NCI-H146 treated with DMSO at 0.1 percent for 48 hours (cell line): Measurements from ENCODE around the gene TRAK1.

ENCODE experiments used
- DNase-seq: peaks from one replicate; lab custom pipeline; 2025; ENCODE audit not compliant: unreplicated experiment; lab: John Stamatoyannopoulos, UW

Gene TRAK1

DNA sequence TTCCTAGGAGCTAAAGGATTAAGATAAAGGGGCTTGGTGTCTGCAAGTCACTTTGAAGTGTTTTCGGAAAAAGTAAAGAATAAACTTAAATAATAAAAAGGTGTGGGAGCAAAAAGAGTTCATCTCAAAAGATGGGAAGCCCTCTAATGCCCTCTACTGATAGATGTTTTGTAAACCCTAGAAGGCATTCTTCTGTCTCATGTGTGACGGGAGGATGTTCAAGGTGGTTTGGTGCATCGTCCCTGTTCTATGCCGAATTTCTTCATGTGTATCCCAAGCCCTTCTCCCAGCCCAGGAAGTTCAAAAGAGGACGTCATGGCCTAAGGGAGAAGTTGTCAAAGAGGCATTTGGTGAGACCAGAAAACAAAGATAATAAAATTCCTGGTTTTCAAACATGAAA, 137.6 kb downstream of the TRAK1 start:
- no peak for DNase-seq

DNA sequence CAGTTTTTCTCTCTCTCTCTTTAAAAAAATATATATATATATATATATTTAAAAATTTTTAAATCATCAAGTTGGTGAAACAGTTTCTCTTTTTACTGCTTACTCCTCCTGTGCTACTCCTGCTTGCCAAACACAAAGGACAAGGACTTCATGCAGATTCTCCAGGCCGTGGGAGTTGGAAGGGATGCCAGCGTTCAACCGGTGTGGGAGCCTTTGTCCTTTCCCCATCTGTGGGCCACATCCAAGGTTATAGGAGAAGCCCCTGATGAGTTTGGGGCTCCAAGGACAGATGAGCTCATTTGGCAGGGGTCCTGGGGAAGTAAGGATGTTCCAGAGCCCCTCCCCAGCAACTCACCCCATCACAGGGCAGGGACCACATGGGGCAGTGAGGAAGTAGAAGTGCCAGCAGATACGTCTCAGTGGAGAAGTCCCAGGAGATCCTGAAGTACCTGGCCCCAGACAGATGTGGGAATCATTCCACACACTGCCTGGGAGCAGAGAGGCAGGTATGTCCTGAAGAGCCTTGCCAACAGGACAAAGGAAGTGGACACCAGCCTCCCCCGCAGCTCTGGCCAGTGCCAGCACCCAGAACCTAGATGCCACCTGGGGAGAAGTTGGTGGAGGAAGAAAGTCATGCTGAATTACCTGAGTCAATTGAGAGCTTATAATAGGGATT, 138.2 kb downstream of the TRAK1 start:
- no peak for DNase-seq

DNA sequence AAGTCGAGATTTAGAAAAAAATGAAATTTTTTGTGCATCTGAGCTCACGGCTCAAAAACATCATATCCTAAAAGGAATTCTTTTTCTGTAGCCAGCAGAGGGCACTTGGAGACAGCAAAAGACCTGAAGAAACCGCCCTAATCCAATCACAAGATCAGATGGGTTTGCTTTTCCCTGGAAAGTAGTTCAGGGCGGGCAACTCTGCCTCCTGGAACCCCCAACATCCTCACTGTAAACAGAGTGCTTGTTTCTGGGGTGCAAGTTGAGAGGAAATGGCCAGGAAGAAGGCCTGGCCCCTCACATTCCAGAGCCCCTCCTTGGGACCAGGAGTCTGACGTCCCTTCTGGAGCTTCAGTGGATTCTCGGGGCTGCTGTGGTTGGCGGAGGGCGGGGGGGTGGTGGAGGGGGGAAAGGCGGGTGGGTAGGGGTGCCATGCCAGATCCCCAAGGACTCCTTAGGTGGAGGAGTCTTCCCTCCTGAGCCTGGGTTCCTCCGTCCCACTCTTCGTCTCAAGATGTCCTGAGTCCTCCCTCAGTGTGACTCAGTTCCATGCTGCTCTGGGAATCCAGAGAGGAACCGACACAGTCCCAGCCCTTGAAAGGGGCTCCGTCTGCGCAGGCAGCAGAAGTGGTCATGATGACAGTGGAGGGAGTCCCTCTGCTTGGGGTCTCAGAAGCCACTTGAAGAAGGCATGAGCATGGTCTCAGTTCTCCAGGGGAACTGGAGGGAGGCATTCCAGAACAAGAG, 139.0 kb downstream of the TRAK1 start:
- no peak for DNase-seq

DNA sequence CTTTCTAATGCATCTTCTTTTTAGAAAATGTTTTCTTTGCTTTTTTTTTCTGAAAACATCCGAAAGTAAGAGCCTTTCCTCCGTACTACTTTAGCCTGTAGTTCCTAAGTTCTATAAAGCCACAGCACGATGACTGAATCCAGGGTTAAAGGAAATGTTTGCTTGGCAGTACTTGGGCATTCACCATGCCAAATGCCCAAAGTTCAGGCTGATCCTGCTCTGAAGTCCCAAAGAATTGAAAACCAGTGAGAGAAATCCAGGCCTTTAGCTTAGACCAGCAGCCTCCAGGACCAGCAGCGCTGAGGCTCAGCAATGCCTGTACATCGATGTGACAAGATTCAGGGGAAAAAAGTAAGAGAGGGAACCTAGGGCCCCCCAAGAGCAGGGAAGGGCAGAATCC, 139.7 kb downstream of the TRAK1 start:
- DNase-seq: no peak

DNA sequence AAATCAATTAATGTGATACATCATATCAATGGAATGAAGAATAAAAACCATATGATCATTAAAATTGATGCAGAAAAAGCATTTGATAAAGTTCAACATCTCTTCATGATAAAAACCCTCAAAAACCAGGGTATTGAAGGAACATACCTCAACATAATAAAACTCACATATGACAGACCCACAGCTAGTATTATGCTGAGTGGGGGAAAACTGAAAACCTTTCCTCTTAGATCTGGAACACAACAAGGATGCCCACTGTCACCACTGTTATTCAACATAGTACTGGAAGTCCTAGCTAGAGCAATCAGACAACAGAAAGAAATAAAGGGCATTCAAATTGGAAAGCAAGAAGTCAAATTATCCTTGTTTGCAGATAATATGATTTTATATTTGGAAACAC, 144.4 kb downstream of the TRAK1 start:
- no peak for DNase-seq

DNA sequence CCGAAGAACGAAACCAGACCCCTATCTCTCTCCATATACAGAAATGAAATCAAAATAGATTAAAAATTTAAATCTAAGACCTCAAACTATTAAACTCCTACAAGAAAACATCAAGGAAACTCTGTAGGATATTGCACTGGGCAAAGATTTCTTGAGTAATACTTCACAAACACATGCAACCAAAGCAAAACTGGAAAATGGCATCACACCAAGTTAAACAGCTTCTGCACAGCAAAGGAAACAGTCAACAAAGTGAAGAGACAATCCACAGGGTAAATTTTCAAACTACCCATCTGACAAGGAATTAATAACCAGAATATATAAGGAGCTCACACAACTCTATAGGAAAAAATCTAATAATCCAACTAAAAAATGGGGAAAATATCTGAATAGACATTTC, 145.5 kb downstream of the TRAK1 start:
- DNase-seq: no peak

DNA sequence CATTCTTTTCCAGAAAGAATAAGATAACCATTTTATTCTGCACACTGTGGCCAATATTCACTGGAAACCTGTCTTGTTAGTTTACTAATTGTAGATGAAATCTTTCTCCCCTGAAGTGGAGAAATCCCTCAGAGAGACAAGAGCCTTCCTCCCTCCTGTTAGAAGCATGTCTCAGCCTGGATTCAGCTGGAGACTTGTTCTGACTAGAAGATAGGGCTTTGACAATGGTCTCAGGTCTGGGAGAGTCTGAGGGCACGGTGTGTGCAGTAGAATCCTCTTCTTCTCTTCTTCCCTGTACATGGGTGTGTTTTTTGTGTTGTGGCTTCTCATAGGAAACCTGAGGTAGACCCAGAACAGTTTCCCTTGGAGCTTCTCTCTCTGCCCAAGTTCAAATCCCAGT, 154.9 kb downstream of the TRAK1 start:
- no peak for DNase-seq

DNA sequence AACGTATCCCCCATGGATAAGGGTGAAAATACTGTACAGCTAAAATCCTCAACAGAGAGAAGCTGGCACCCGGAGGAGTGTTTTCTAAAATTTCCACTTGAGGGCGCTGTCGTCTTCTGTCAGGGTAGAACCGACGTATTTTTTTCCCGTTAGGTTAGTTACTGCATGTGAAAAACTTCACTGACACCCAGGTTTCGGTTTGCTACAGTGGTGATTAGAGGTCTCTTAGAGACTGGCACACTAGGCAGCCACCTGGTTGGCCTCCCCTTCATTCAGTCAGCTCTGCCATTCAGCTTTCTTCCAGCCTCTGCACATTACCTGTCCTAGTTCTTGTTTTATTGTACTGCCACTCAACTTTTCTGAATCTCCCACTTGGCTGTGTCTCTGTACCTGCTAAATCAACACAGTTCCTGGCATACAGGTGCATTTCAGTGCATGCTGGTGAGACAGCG, 156.4 kb downstream of the TRAK1 start:
- no peak for DNase-seq

DNA sequence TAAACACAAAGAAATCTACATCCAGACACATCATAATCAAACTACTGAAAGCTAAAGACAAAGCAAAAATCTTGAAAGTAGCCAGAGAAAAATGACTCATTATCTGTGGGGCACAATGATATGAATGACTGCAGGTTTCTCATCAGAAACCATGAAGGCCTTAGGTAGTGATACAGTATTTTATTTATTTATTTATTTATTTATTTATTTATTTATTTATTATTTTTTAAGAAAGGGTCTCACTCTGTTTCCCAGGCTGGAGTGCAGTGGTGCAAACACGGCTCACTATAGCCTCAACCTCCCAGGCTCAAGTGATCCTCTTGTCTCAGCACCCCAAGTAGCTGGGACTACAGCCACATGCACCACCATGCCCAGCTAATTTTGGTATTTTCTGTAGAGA, 159.6 kb downstream of the TRAK1 start:
- DNase-seq: no peak

DNA sequence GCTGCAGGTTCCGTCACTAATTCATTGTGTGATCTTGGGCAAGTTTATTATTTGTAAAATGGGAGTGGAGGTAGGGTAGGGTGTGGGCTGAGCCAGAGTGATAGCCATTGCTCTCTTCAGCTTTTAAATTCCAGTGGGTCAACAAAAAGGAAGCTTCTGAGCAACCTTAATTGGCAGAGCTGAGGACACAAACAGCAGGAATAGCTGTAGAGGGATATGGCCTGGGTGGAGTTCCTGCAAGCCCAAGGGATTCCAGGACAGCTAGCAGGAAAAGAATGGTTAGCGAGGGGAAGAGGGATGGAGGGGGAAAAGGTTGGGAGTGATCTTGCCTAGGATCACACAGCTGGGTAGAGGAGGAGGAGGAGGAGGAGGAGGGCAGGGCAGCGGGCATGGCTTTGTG, 163.4 kb downstream of the TRAK1 start:
- no peak for DNase-seq

DNA sequence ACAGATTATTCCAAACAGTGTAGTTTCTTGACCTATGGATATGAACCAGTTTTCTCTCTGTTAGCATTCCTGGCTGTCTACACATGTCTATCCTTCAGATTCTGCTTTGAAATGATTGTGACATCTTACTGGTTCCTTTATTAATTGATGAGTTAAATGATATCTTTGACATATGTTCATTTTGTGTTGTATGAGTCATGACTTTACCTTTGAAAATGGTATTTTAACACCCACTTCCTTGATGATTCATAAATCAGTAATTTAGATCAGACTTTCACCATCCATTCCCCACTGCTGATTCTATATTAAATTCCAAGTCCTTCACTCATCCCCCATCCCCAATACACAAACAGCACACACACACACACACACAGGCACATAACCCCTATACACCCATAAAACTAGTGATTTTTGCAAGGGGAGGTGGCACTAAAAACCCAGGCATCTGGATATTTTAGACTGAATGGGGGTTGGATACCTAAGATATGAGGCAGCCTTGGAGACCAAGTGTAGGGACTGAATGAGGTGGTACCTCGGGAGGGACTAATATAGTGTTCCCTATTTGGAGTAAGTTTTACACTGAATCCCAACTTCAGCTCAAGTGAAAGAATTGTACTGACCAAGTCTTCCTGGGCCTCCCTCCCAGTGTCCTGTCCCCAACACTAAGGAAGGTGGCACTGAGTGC, 165.1 kb downstream of the TRAK1 start:
- no peak for DNase-seq

DNA sequence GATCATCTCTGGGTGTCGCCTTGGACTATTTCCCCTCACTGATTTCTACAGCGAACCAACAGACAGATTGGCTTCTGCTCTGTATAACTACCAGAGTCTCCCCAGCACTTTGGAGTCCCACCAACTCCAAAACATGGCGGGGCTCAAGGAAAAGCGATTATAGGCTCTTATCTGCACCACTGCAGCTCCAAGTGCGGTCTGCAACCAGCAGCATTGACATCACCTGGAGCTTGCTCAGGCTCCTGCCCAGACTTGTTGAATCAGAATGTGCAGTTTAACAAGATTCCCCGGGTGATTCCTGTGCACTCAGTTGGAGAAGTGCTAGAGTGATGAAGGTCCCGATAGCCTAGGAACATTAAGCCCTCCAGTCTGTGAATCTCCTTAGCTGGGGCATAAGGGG, 165.8 kb downstream of the TRAK1 start:
- DNase-seq: no peak

DNA sequence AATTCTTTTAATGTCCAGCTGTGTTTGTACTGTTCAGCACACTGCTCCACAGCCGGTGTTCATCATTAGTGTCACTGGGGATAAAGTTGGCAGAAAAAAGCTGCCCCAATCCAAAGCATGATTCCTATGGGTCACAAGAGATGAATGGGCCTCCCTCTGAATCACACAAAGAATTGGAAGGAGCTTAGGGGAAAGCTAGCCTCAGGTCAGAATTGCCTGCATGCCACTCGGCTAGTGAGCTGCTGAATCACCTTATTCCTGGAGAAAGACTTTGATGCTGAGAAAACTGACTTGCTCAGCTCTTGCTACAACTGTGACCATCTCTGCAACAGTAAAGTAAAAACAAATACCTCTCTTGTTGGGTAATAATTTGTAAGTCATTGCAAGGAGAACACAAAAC, 171.4 kb downstream of the TRAK1 start:
- no peak for DNase-seq

DNA sequence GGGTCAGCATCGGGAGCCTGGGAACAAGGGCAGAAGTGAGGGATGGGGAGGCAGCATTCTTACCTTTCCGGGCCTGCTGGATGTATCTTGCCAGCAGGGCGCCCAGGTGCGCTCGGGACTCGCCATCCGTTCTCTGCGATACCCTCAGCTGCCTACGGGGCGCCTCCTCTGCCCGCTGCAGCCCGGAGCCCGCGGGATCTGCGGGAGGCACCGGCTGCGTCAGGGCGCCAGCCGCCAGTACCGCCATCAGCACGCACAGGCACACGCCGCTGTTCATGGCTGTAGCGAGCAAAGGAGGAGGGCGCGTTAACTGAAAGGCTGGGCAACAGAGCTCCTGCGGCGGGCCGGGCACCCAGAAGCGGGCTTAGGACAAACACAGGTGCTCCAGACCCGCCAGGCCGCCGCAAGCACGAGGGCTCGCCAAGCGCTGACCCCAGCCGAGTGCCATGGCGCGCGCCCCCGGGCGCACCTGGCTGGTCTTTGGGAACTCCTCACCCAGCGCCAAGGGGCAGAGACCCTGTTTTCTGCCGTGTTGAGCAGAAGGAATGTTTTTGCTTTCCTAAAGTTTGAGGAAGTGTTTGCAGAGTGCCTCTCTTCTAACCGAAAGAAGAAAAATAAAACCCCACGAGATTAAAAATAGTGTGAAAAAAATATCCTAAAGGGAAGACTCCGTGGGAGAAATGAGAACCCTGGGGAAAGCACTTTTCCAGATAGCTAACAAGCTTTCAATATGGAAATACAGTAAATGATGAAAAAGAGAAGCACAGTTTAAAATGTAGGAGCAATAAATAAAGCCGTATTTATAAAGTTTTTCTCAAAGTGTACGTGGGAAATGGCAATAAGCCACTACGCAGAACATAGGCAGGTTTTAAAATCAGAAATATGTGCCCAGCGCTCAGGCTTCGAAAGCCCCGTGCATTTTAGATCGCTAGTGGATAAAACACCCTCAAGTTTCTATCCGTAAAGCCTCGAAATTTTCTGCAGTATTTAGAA, 172.5 kb downstream of the TRAK1 start:
- no peak for DNase-seq

DNA sequence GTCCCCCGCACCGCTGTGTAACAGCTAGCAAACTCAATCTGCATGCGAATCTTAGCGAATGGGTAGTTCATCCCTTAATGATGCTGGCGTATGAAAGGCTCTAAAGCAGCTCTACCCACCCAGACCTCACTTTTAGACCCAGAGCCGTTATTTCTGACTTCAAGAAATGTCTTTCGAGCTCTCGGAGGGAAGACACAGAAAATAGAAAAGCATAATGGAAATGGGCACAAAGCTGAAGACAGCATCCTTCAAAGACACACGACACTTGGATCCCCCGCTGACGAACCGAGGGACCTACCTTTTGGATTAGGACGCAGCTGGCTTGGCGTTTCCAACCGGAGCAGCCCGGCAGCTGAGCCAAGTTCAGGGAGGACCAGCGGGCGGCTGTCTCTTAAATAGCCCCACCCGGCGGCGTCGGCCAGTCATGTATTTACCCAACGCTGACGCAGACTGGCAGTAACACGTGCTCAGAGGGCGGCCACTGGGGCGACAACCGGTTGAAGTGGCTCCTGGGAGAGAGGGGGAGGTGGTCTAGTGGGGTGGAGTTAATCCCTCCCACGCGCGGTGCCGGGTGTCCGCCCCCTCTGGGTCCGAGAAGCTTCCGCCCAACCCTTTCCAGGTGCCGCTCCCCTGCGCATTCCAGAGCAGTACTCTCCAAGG, 173.4 kb downstream of the TRAK1 start:
- no peak for DNase-seq

DNA sequence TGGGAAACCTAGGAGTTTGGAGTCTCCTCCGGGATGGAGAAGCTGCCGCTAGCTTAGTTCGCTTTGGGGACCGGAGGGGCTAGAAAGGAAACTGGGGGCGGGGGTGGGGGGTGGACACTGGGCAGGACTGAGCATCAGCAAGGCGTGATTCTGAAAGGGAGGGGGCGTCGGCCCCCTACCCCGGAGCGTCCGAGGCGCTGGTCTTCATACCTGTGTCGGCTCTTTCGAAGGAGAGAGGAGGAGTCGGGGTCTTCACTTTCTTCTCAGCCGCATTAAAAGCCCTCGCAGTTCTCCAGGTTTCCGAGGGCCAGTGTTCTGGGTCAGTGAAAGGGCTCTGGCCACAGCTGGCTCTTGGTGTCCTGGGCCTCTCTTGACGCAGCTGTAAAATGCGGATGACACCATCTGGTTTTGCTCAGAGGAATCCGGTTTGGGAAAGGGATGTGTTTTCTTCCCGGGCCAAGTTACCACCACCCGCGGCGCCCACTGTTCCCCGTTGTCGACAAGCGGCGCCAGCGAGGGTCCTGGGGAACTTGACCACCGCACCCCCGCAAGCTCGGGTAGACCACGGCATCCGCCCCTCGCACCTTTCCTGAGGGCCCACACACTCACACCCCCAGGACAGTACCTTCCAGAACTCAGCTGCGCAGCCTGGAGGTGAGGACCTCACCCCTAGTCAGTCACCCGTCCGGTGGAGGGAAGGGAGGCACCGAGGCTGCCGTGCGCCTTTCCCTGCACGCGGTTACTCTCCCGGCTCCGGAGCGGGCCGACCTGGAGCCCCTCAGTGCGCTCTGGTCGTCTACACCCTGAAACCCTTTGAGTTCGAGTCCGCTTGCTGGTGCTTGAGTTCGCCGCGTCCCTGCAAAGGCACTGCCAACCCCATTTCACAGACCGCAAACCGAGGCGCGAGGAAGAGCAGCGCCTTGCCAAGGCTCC, 174.2 kb downstream of the TRAK1 start:
- DNase-seq: no peak

DNA sequence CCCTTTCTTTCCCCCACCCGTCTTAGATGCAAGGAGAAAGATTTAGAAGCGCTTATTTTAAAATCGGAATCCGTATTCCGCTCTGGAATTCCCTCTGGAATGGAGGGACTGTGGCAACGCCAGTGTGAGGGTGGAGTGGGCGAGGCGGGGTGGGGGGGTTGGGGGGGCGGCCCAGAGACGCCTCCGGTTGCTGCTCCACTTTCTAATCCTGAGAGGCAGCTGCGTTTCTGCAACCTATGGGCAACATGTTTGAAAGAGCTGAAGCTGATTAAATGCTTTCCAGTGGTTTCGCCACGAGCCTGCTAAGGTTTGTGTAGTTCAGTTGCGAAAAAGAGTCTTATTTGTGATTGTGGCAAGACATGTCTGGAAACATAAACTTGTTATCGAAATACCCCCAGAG, 174.9 kb downstream of the TRAK1 start, which contains the start of gene CCK:
TSS of gene CCK (minus strand) at position 101 of the 400 bp plus-strand sequence. CDS start 2,555 bp downstream, outside the sequence.
- no peak for DNase-seq

DNA sequence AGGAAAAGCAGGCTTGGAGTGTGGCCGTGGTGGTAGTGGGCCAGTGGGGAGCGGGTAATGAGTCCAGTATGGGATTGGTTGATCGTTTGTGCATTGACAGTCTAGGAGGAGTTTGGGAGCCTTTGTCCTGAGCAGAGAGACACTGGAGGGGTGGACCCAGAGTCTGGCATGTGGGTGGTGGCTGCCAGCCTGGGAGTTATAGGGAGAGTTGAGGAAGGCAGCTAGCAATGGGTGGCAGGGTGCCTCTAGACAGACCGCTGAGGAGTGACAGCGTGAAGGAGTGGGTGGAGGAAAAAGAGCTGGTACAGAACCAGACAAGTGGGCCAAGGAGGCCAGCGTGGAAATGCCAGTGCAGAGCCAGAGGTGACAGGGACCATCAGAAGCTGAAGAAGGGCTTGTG, 176.7 kb downstream of the TRAK1 start:
- DNase-seq: no peak

DNA sequence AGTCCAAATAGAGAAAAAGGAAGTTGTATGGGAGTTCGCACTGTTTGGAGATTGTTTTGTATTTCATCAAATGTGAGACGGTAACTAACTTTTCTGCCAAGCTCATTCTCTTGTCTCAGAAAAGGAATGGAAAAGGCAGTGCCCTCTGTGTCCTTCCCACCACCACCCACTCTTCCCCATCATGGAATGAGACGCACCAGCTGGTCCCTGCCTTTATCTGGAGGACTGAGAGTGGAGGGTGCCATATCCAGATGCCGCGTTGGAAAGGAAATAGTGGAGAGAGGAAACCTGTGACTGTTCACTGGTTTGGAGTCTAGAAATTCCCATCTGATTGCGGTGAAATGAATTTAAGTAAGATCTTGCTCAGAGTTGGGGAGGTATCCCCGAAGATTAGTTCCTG, 178.5 kb downstream of the TRAK1 start:
- no peak for DNase-seq
